GM21786 (cell line): Measurements from ENCODE around the gene CSNK2A2.

ENCODE experiments used
- ATAC-seq: cut with Tn5 transposase; IDR thresholded peaks from one replicate; pipeline ENCODE4 v1.9.1; 2021; ENCODE audit not compliant: unreplicated experiment

Gene CSNK2A2

GRCh38 chr16:58198022-58198683 is at the start of gene CSNK2A2:
Gene CSNK2A2 (minus strand): TSS chr16:58198106. CDS start chr16:58197736, 370 bp downstream.
- ATAC-seq, result peak; percentile 80

- peak; percentile 91 for ATAC-seq
These were observed 45.7 kb upstream of the CSNK2A2 start for GRCh38 chr16:58243528-58244004.

GRCh38 chr16:58236831-58237230 is 38.9 kb upstream of the CSNK2A2 start:
- ATAC-seq, result no peak

- ATAC-seq, result peak; percentile 99
These were observed 38.4 kb upstream of the CSNK2A2 start for GRCh38 chr16:58236231-58236690.

GRCh38 chr16:58235663-58236062 is 37.8 kb upstream of the CSNK2A2 start:
- ATAC-seq, result no peak

- no peak for ATAC-seq
These were observed 37.1 kb upstream of the CSNK2A2 start for GRCh38 chr16:58234831-58235595.

GRCh38 chr16:58230259-58230658 is 32.4 kb upstream of the CSNK2A2 start:
- no peak for ATAC-seq

GRCh38 chr16:58226790-58227189 is 28.9 kb upstream of the CSNK2A2 start:
- no peak for ATAC-seq

- no peak for ATAC-seq
These were observed 28.2 kb upstream of the CSNK2A2 start for GRCh38 chr16:58225965-58226602.

- no peak for ATAC-seq
These were observed 24.8 kb upstream of the CSNK2A2 start for GRCh38 chr16:58222532-58223316.

- ATAC-seq, result no peak
These were observed 21.5 kb upstream of the CSNK2A2 start for GRCh38 chr16:58219432-58219831.

- no peak for ATAC-seq
These were observed 20.9 kb upstream of the CSNK2A2 start for GRCh38 chr16:58218786-58219185.

- no peak for ATAC-seq
These were observed 19.5 kb upstream of the CSNK2A2 start for GRCh38 chr16:58217311-58217925.

GRCh38 chr16:58212824-58213655 is 15.1 kb upstream of the CSNK2A2 start:
- ATAC-seq, result no peak

- ATAC-seq, result no peak
These were observed 13.9 kb upstream of the CSNK2A2 start for GRCh38 chr16:58211846-58212245.

GRCh38 chr16:58211245-58211644 is 13.3 kb upstream of the CSNK2A2 start:
- no peak for ATAC-seq

- ATAC-seq, result no peak
These were observed 7.5 kb upstream of the CSNK2A2 start for GRCh38 chr16:58205276-58206036.

- ATAC-seq, result no peak
These were observed 3.3 kb upstream of the CSNK2A2 start for GRCh38 chr16:58201163-58201562.
